KOPT-K1 (cell line): ENCODE measurements around the gene EEF1AKMT3.

Experiments
- H3K27ac ChIP-seq: fragments of 200-600 bp; sonication (generic); 2 replicates; pipeline ENCODE4 v1.5.1; 2016; ENCODE audit warnings: antibody characterized with exemption, mild to moderate bottlenecking, low read depth, low read length; ENCODE audit not compliant: poor library complexity, severe bottlenecking
- H3K36me3 ChIP-seq: fragments of 200-600 bp; sonication (generic); 2 replicates; pipeline ENCODE4 v1.5.1; 2017; ENCODE audit warnings: antibody characterized with exemption, mild to moderate bottlenecking, low read length, moderate library complexity; ENCODE audit not compliant: insufficient read depth
- H3K9me3 ChIP-seq: fragments of 200-600 bp; sonication (generic); 2 replicates; pipeline ENCODE4 v1.5.1; 2017; ENCODE audit warnings: antibody characterized with exemption, low read length, mild to moderate bottlenecking; ENCODE audit not compliant: insufficient read depth, poor library complexity, severe bottlenecking

EEF1AKMT3 gene

GRCh38 chr12:57772429-57773322, at the start of gene EEF1AKMT3:
Gene EEF1AKMT3 (plus strand): TSS chr12:57772614. CDS start chr12:57772725, 111 bp downstream.
- H3K36me3 ChIP-seq: peaks cover 34% of the 10 kb centered on the region
- no peaks in the 10 kb centered on the region for H3K9me3 ChIP-seq
- peak within 1 kb of the TSS; percentile 75 for H3K27ac ChIP-seq

GRCh38 chr12:57722716-57723629, 49.4 kb upstream of the EEF1AKMT3 start:
- Histone ChIP-seq H3K27ac (no peak overlapping the region), H3K36me3 (peaks cover 89% of the 10 kb centered on the region), H3K9me3 (no peaks in the 10 kb centered on the region)

- peaks cover 89% of the 10 kb centered on the region for H3K36me3 ChIP-seq
- H3K9me3 ChIP-seq: no peaks in the 10 kb centered on the region
- no peak overlapping the region for H3K27ac ChIP-seq
Observed at GRCh38 chr12:57723630-57723962, 48.8 kb upstream of the EEF1AKMT3 start.

GRCh38 chr12:57724003-57724935, 48.1 kb upstream of the EEF1AKMT3 start:
- Histone ChIP-seq H3K27ac (no peak overlapping the region), H3K9me3 (no peaks in the 10 kb centered on the region), H3K36me3 (peaks cover 87% of the 10 kb centered on the region)

GRCh38 chr12:57724936-57725740, 47.3 kb upstream of the EEF1AKMT3 start:
- H3K36me3 ChIP-seq: peaks cover 87% of the 10 kb centered on the region
- H3K9me3 ChIP-seq: no peaks in the 10 kb centered on the region
- no peak overlapping the region for H3K27ac ChIP-seq

- peaks cover 87% of the 10 kb centered on the region for H3K36me3 ChIP-seq
- H3K9me3 ChIP-seq: no peaks in the 10 kb centered on the region
- no peak overlapping the region for H3K27ac ChIP-seq
Observed at GRCh38 chr12:57725851-57726150, 46.6 kb upstream of the EEF1AKMT3 start.

- no peak overlapping the region for H3K27ac ChIP-seq
- no peaks in the 10 kb centered on the region for H3K9me3 ChIP-seq
- H3K36me3 ChIP-seq: peaks cover 87% of the 10 kb centered on the region
Observed at GRCh38 chr12:57726151-57726883, 46.1 kb upstream of the EEF1AKMT3 start.

- Histone ChIP-seq H3K36me3 (peaks cover 87% of the 10 kb centered on the region), H3K27ac (no peak overlapping the region), H3K9me3 (no peaks in the 10 kb centered on the region)
Observed at GRCh38 chr12:57726884-57727757, 45.3 kb upstream of the EEF1AKMT3 start.

GRCh38 chr12:57727758-57728395, 44.5 kb upstream of the EEF1AKMT3 start:
- H3K27ac ChIP-seq: no peak overlapping the region
- H3K9me3 ChIP-seq: no peaks in the 10 kb centered on the region
- H3K36me3 ChIP-seq: peaks cover 90% of the 10 kb centered on the region

- Histone ChIP-seq H3K9me3 (no peaks in the 10 kb centered on the region), H3K27ac (no peak overlapping the region), H3K36me3 (peaks cover 90% of the 10 kb centered on the region)
Observed at GRCh38 chr12:57729321-57729844, 43.0 kb upstream of the EEF1AKMT3 start.

- Histone ChIP-seq H3K36me3 (peaks cover 97% of the 10 kb centered on the region), H3K9me3 (no peaks in the 10 kb centered on the region), H3K27ac (no peak overlapping the region)
Observed at GRCh38 chr12:57730336-57731067, 41.9 kb upstream of the EEF1AKMT3 start.
